IPS-18c (cell line): ENCODE results near the gene TNFRSF1B.

Experiments used
- H3K4me3 ChIP-seq: 2 replicates; pipeline ENCODE4 v1.7.0; 2013; ENCODE audit warnings: low read depth, mild to moderate bottlenecking, low read length, moderate library complexity; ENCODE audit not compliant: insufficient read depth
- H3K9me3 ChIP-seq: one replicate; pipeline ENCODE4 v1.6.1; 2013; ENCODE audit warnings: mild to moderate bottlenecking, low read length, moderate library complexity; ENCODE audit not compliant: control insufficient read depth, insufficient read depth

TNFRSF1B gene

GRCh38 chr1:12255913-12256312 is 89.1 kb downstream of the TNFRSF1B start:
- no peaks in the 10 kb centered on the region for H3K9me3 ChIP-seq
- H3K4me3 ChIP-seq = no peak overlapping the region

GRCh38 chr1:12258272-12258671 is 91.5 kb downstream of the TNFRSF1B start:
- Histone ChIP-seq H3K4me3 (no peak overlapping the region), H3K9me3 (no peaks in the 10 kb centered on the region)
